CD4-positive, alpha-beta T cell treated with Interleukin-6 at 100 ng/mL for 8 hours (primary cell): Measurements from ENCODE around the gene MRM3.
"Not testable (repeated sequence)": the region's sequence is repeated elsewhere in the genome, so short reads cannot be mapped to it uniquely, and the experiment has no call there.

Source experiments
- DNase-seq: peaks from one replicate; pipeline ENCODE4 v3.0.0-alpha.2; 2020; ENCODE audit warnings: mixed read lengths, low spot score

Gene MRM3

DNA sequence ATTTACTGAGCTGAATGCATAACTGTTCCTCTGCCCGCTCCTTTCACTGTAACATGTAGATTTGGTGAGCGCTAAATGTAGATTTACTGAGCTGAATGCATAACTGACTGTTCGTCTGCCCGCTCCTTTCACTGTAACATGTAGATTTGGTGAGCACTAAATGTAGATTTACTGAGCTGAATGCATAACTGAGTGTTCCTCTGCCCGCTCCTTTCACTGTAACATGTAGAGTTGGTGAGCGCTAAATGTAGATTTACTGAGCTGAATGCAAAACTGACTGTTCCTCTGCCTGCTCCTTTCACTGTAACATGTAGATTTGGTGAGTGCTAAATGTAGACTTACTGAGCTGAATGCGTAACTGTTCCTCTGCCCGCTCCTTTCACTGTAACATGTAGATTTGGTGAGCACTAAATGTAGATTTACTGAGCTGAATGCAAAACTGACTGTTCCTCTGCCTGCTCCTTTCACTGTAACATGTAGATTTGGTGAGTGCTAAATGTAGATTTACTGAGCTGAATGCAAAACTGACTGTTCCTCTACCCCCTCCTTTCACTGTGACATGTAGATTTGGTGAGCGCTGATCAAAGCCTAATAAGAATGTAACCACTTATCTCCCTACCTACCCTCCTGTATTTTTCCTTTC, 26.7 kb upstream of the MRM3 start:
- not testable (repeated sequence) for DNase-seq

GRCh38 chr17:756010-756567, 26.1 kb upstream of the MRM3 start:
- not testable (repeated sequence) for DNase-seq

GRCh38 chr17:759964-760363, 22.2 kb upstream of the MRM3 start:
- no peak for DNase-seq

GRCh38 chr17:760371-760770, 21.8 kb upstream of the MRM3 start:
- DNase-seq, result no peak

GRCh38 chr17:767076-767475, 15.1 kb upstream of the MRM3 start:
- DNase-seq, result no peak

DNA sequence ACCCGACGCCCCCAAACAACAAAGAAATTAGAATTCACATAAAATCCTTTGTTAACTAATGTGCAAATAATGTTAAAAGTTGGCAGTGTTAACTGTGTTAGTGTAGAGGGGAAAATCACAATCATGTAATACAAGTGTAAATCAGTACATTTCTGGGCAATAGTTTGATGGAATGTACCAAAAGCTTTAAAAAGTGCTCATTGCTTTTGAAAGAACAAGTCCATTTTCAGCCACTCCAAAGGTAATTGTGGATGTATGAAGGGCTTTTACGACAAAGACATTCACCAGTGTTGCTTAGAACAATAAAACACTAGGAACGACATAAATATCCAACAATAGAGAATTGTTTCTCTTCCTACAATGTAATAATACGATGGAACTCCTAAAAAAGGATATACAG, 9.1 kb upstream of the MRM3 start:
- no peak for DNase-seq

DNA sequence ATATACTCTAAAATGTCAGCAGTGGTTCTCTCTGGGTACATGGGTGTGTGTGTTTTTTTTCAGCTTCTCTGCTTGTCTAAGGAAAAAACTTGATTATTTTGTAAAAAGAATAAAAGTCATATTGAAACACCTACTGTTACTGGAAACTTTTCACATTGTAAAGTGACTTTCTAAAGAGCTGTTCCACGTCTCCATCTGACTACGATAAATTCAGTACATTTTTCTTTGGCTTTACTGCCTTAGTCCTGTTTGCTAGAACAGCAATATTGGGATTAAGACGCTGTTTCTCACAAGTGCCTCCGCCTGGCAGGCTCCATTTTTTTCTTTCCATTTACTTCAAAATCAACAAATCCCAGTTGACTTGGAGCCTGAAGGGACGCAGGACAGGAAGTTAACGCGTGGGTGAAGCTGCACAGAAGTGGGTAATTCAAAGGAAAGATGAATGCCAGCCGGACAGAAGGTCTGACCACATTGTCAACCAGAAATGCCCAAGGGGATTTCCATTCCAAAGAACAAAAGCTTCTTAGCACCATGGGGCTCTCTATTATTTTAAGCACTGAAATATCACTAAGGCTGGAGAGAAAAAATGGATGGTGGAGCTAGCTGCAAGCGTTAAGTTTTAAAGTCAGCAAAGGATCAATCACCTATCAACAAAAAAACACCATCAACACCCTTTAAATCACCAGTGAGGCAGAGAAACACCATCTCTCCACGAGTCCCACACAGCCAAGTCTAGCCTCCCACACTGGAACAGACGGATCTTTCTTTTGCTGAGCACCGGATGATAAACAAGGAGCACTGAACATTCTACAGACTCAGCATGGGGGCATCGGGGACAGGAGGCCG, 8.5 kb upstream of the MRM3 start:
- no peak for DNase-seq

DNA sequence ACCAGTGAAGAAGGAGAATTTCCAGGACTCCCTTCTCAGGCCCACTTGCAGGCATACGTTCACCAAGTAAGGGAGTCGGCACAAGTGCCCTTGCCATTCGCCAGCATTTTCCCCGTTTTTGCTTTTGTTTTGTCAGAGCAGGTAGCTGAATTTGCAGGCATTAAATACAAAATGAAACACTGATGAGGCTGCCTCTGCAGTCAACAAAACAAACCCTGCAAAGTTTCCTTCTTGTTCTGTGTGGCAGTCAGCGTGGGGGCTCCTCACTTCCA, 7.9 kb upstream of the MRM3 start:
- no peak for DNase-seq

- DNase-seq, result no peak
These were observed 4.1 kb upstream of the MRM3 start for GRCh38 chr17:778096-778495.

DNA sequence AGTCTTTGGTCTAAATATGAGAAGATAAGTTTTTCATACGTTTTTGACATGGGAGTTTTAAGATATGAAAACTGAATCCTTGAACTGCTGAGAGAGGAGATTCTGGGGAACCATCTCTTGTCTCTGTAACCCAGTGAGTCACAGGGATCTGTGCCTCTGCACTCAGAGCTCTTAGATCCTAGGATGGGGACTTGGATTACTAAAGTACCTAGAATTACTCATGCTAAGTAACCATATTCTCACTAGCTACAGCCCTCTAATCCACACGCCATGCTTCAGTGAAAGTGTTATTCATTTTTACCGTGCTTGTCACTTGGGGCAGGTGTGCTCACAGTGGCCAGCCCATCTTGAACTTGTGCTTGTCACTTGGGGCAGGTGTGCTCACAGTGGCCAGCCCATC, 2.0 kb downstream of the MRM3 start:
- DNase-seq, result no peak

- not testable (repeated sequence) for DNase-seq
These were observed 3.7 kb downstream of the MRM3 start for GRCh38 chr17:785901-786300.

GRCh38 chr17:787641-788221, 5.6 kb downstream of the MRM3 start:
- no peak for DNase-seq

- DNase-seq, result no peak
These were observed 6.4 kb downstream of the MRM3 start for GRCh38 chr17:788551-788950.

- DNase-seq, result no peak
These were observed 7.1 kb downstream of the MRM3 start for GRCh38 chr17:789160-789840.

DNA sequence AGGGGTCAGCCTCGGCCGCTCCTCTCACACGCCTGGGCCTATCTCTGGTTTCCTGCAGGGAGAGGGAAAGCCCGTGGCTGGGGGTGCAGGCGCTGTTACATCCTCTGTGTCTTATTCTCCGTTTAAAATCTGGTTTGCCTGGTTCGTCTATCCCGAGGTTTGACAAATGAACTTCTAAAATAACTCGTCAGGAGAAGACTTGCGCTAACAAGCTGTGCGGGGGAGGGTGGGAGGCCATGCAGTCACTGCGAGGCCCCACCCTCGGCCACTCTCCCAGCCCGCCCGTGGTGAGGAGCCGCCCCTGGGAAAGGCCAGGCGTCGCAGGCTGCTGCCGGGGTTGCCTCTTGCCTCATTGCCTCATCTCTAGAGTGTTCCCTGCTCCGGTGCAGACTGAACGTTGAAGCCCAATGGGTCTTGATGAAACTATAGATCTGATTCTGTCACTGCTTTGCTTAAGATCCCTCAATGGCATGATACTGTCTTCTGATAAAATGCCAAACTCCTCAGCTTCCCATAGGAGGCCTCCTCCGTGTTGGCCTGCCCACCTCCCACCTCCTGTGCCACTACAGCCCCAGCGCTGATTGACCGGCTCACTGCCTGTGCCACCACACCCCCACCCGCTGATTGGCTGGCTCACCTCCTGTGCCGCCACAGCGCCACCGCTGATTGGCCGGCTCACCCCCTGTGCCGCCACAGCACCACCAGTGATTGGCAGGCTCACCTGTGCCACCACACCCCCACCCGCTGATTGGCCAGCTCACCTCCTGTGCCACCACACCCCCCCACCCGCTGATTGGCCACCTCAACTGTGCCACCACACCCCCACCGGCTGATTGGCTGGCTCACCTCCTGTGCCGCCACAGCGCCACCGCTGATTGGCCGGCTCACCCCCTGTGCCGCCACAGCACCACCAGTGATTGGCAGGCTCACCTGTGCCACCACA, 8.0 kb downstream of the MRM3 start:
- not testable (repeated sequence) for DNase-seq

DNA sequence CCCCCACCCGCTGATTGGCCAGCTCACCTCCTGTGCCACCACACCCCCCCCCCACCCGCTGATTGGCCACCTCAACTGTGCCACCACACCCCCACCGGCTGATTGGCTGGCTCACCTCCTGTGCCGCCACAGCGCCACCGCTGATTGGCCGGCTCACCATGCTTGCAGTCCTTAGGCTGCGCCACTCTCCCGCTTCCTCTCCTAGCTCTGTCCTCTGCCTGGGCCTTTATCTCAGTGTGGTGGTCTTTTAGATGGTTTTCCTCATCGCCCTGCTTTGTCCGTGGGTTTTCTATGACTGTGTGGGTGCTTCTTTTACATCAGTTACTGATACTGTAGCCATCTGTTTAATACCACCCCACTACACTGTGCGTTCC, 8.7 kb downstream of the MRM3 start:
- DNase-seq, result not testable (repeated sequence)

GRCh38 chr17:791829-792228, 9.7 kb downstream of the MRM3 start:
- DNase-seq, result no peak

DNA sequence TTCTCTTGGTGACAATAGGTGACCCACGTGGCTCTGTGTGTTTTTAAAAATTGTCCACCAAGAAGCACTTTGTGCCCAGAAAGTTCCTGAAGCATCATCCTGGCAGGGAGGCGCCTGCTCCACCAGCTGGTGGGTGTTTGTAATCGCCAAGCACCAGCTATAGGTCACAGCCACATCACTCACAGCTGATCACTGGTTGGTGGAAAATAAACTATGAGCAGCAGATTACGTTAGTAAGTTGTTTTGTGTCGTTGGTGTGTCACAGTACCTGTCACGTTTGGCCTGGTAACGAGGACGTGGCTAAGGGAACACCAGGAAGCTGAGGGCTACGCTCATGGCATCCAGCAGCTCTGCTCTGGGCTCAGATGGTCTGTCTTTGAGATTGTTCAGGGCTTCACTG, 10.1 kb downstream of the MRM3 start:
- no peak for DNase-seq

DNA sequence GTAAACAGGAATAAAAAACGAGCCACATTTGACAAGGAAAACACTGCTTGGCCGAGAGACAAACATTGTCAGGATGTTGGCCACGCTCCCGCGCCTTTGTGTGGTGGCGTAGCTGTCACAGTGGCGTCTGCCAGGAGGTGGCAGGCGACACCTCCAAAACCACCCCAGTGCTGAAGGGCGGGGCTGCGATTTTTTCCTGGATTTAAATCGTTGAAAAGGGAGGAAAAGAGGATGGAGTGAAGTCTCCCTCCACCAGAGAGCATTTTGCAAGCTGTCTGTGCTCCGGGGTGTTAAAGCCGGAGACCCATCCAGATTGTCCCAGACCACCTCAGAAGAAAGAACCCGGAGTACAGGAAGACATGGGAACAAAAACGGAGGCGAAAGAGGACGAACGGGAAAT, 12.7 kb downstream of the MRM3 start:
- peak; percentile 29 for DNase-seq

- no peak for DNase-seq
These were observed 13.1 kb downstream of the MRM3 start for GRCh38 chr17:795276-795675.

DNA sequence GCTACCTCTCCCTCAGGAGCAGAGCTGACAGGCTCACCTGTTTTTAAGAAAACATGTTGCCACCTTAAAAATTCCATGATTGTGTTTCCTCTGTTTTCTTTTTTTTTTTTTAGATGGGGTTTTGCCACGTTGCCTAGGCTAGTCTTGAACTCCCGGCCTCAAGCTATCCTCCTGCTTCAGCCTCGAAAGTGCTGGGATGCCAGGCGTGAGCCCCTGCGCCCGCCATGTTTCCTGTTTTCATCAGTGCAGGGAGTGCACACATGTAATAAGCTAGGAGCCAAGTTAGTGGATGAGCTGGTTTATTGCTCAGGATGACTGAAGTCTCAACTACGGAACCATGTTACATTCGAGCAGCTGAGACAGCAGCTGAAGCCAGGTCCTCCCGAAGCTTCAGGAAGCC, 13.6 kb downstream of the MRM3 start:
- no peak for DNase-seq

GRCh38 chr17:796609-797008, 14.5 kb downstream of the MRM3 start:
- DNase-seq, result no peak
